HepG2 (cell line): ENCODE data around the gene ANKRD2. TPM values are rescaled to one million over a fixed set of nuclear protein-coding genes. Genes with fewer than 3 reads are reported as not detected.

Source experiments
- ATAC-seq: fragments of 200-7000 bp; cut with Tn5 transposase; 3 replicates; pipeline ENCODE4 v1.9.1; 2020; ENCODE audit warnings: mild to moderate bottlenecking, moderate library complexity
- BruUV-seq: library from RNA; stranded (reverse); fragments of 400-500 nt; replicated peaks from 2 replicates; lab custom pipeline; 2021; lab: Mats Ljungman, UMichigan
- CTCF ChIA-PET: fragments of 300-600 bp; formaldehyde crosslinking; extraction: SDS; loops from one replicate; lab custom pipeline; 2021; ENCODE audit warnings: low total read pairs, inconsistent platforms, low intra/inter-chr PET ratio; lab: Yijun Ruan, JAX
- POLR2A ChIA-PET: fragments of 350-600 bp; sonication (Branson Sonifier 250); formaldehyde crosslinking; loops from one replicate; lab custom pipeline; 2020; ENCODE audit warnings: antibody characterized with exemption, inconsistent platforms; lab: Yijun Ruan, JAX
- DNase-seq: peaks from one replicate; pipeline ENCODE4 v3.0.0-alpha.2; 2015; ENCODE audit warnings: low spot score
- FAIRE-seq: peaks from 3 replicates; lab custom pipeline; 2011; peaks lifted over from hg19 to GRCh38; lab: Jason Lieb, UNC
- H2AFZ ChIP-seq: one replicate; pipeline ENCODE4 v1.6.1; 2011; ENCODE audit warnings: low read length, inconsistent platforms
- H3K27ac ChIP-seq: fragments of 300-600 bp; 3 replicates; pipeline ENCODE4 v1.8.0; 2011; ENCODE audit warnings: mixed run types, mild to moderate bottlenecking, mixed read lengths, low read length, inconsistent platforms; ENCODE audit not compliant: insufficient read depth; ENCODE audit errors: extremely low read length
- H3K27me3 ChIP-seq, 2 experiments: fragments of 200-600 bp in 1 of 2; 2 replicates in 1 of 2; 3 replicates in 1 of 2; pipeline versions ENCODE4 v1.6.0 to v1.8.0; 2011; ENCODE audit warnings: low read length in 2 of 2, mild to moderate bottlenecking in 2 of 2, moderate library complexity in 2 of 2, inconsistent platforms in 1 of 2; ENCODE audit not compliant: insufficient read depth in 2 of 2, control insufficient read depth in 1 of 2
- H3K36me3 ChIP-seq, 2 experiments: fragments of 200-600 bp in 1 of 2; replicated peaks in 1 of 2; 2 replicates in 1 of 2; 3 replicates in 1 of 2; pipeline versions ENCODE4 v1.5.1 to v1.8.0; 2011; ENCODE audit warnings: low read length in 2 of 2, inconsistent platforms in 1 of 2; ENCODE audit not compliant: insufficient read depth in 2 of 2, control insufficient read depth in 1 of 2
- H3K4me1 ChIP-seq: 2 replicates; pipeline ENCODE4 v1.5.1; 2012; ENCODE audit warnings: low read length, inconsistent platforms; ENCODE audit not compliant: insufficient read depth
- H3K4me2 ChIP-seq: 2 replicates; pipeline ENCODE4 v1.6.0; 2011; ENCODE audit warnings: low read depth, low read length, inconsistent platforms
- H3K4me3 ChIP-seq, 3 experiments: fragments of 200-600 bp in 1 of 3; sonication (generic), shearing (Covaris generic) in 1 of 3; replicated peaks in 1 of 3; 2 replicates each; pipeline ENCODE4 v1.5.1; 2011 to 2016; ENCODE audit warnings: low read length in 3 of 3, inconsistent platforms in 2 of 3, low read depth in 2 of 3, mild to moderate bottlenecking in 2 of 3, control low read depth in 1 of 3, mixed read lengths in 1 of 3; ENCODE audit not compliant: insufficient read depth in 1 of 3
- H3K79me2 ChIP-seq: one replicate; pipeline ENCODE4 v1.6.1; 2011; ENCODE audit warnings: low read length, inconsistent platforms; ENCODE audit not compliant: insufficient read depth
- H3K9ac ChIP-seq: 2 replicates; pipeline ENCODE4 v1.6.0; 2011; ENCODE audit warnings: mild to moderate bottlenecking, low read depth, low read length, inconsistent platforms; ENCODE audit not compliant: insufficient read depth
- H3K9me3 ChIP-seq: 2 replicates; pipeline ENCODE4 v1.5.1; 2012; ENCODE audit warnings: mild to moderate bottlenecking, low read length
- H4K20me1 ChIP-seq: 2 replicates; pipeline ENCODE4 v1.6.0; 2011; ENCODE audit warnings: inconsistent platforms, mild to moderate bottlenecking, low read length, moderate library complexity; ENCODE audit not compliant: insufficient read depth
- GABPB1 ChIP-seq: IDR thresholded peaks from 2 replicates; pipeline ENCODE4 v1.6.1; 2016; ENCODE audit warnings: mild to moderate bottlenecking, missing genetic modification reagents, moderate library complexity, missing compliant biosample characterization
- KMT2A ChIP-seq: sonication (generic); formaldehyde crosslinking; IDR thresholded peaks from 2 replicates; pipeline ENCODE4 v1.4.0; 2020; ENCODE audit warnings: missing genetic modification reagents
- PAWR ChIP-seq: sonication (generic); formaldehyde crosslinking; IDR thresholded peaks from 2 replicates; pipeline ENCODE4 v1.4.0; 2020; ENCODE audit warnings: missing genetic modification reagents, mild to moderate bottlenecking, borderline replicate concordance
- PITX1 ChIP-seq: sonication (generic); formaldehyde crosslinking; IDR thresholded peaks from 2 replicates; pipeline ENCODE4 v1.5.1; 2020; ENCODE audit warnings: mild to moderate bottlenecking, missing genetic modification reagents
- SMARCE1 ChIP-seq: fragments of 450-650 bp; IDR thresholded peaks from 2 replicates; pipeline ENCODE4 v1.6.1; 2017; ENCODE audit warnings: borderline replicate concordance
- SNAPC2 ChIP-seq: sonication (generic); formaldehyde crosslinking; IDR thresholded peaks from 2 replicates; pipeline ENCODE4 v1.8.1; 2022; ENCODE audit warnings: mild to moderate bottlenecking, missing genetic modification reagents
- SP4 ChIP-seq: sonication (generic); formaldehyde crosslinking; IDR thresholded peaks from 2 replicates; pipeline ENCODE4 v1.8.1; 2023; ENCODE audit warnings: mild to moderate bottlenecking, missing genetic modification reagents
- ZNF121 ChIP-seq: sonication (generic); formaldehyde crosslinking; IDR thresholded peaks from 2 replicates; pipeline ENCODE4 v1.5.0; 2020; ENCODE audit warnings: mild to moderate bottlenecking, missing genetic modification reagents
- ZNF230 ChIP-seq: sonication (generic); formaldehyde crosslinking; IDR thresholded peaks from 2 replicates; pipeline ENCODE4 v1.4.0; 2020; ENCODE audit warnings: mild to moderate bottlenecking, missing genetic modification reagents
- ZNF737 ChIP-seq: sonication (generic); formaldehyde crosslinking; IDR thresholded peaks from 2 replicates; pipeline ENCODE4 v1.5.0; 2020; ENCODE audit warnings: missing genetic modification reagents, mild to moderate bottlenecking, borderline replicate concordance
- WGBS: methylation state at CpG from one replicate; pipeline ENCODE4 v1.1.6; 2017; ENCODE audit warnings: low lambda C conversion rate; 5-methylcytosine and 5-hydroxymethylcytosine counted together
- in situ Hi-C: cut with HindIII; loops from 2 replicates; pipeline ENCODE4 v1.10.0; 2017; ENCODE audit warnings: low pct_unique_long_range_greater_than_20kb; ENCODE audit not compliant: extremely low pct_ligation_motif_present
- intact Hi-C: fragments of 100-400 bp; cut with micrococcal nuclease; formaldehyde crosslinking; loops from one replicate; pipeline ENCODE4 v1.10.0; 2022; ENCODE audit not compliant: unreplicated experiment
- polyA plus RNA-seq, 8 experiments: library from polyadenylated mRNA; depleted of rRNA in 3 of 8; stranded (reverse) in 7 of 8; unstranded in 1 of 8; fragments of >200 nt; fragmentation: Illumina TruSeq in 4 of 8; extraction: Trizol in 4 of 8; gene quantifications; 2 replicates each; pipeline versions ENCODE4 v1.2.1 to v1.2.3, GENCODE V29; 2011 to 2016; ENCODE audit warnings: low read depth in 4 of 8, missing spikeins in 1 of 8, mixed read lengths in 1 of 8; ENCODE audit not compliant: insufficient read depth in 1 of 8
- total RNA-seq, 5 experiments: library from RNA; depleted of rRNA; stranded (reverse); fragments of >200 nt; fragmentation: Illumina TruSeq; extraction: Trizol; gene quantifications; 2 replicates each; pipeline ENCODE4 v1.2.3, GENCODE V29; 2016; ENCODE audit warnings: low read depth in 1 of 5
- TF ChIP-seq, protein P1 (sequence below): sonication (generic); formaldehyde crosslinking; IDR thresholded peaks from 2 replicates; pipeline ENCODE4 v1.4.0; 2020; ENCODE audit warnings: missing genetic modification reagents
- TF ChIP-seq, protein P2 (sequence below): IDR thresholded peaks from 2 replicates; pipeline ENCODE4 v1.6.1; 2016; ENCODE audit warnings: missing genetic modification reagents, missing compliant biosample characterization
- TF ChIP-seq, protein P3 (sequence below): sonication (generic); formaldehyde crosslinking; IDR thresholded peaks from 2 replicates; pipeline ENCODE4 v1.9.0; 2021; ENCODE audit warnings: missing genetic modification reagents, borderline replicate concordance
- TF ChIP-seq, protein P4 (sequence below), 2 experiments: sonication (generic) in 1 of 2; formaldehyde crosslinking in 1 of 2; IDR thresholded peaks; 2 replicates each; pipeline versions ENCODE4 v1.5.1 to v1.6.1; 2011 to 2020; ENCODE audit warnings: borderline replicate concordance in 1 of 2, low read depth in 1 of 2, low read length in 1 of 2, mild to moderate bottlenecking in 1 of 2, missing genetic modification reagents in 1 of 2, moderate library complexity in 1 of 2

The ANKRD2 gene
- total and polyA plus RNA-seq, 2 of the 13 experiments (the other 11 are each of a cell fraction or from before 2014, with no cell fraction given): not detected

DNA sequence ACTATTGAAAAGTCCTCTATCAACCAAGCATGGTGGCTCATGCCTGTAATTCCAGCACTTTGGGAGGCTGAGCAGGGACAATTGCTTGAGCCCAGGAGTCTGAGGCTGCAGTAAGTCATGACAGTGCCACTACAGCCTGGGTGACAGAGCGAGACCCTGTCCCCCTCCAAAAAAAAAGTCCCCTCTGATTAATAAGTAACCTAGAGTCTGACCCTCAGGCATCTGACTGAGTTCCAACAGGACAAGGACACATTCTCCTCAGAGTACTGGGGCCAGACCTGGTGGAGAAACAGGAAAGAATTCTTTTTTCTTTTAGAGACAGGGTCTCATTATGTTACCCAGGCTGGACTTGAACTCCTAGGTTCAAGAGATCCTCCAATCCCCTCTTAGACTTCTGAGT lies 50.7 kb downstream of the ANKRD2 start (continued):
- TF ChIP-seq, protein P1, sequence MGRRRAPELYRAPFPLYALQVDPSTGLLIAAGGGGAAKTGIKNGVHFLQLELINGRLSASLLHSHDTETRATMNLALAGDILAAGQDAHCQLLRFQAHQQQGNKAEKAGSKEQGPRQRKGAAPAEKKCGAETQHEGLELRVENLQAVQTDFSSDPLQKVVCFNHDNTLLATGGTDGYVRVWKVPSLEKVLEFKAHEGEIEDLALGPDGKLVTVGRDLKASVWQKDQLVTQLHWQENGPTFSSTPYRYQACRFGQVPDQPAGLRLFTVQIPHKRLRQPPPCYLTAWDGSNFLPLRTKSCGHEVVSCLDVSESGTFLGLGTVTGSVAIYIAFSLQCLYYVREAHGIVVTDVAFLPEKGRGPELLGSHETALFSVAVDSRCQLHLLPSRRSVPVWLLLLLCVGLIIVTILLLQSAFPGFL (CRISPR knock-in tag): no peak
- TF ChIP-seq, protein P2, sequence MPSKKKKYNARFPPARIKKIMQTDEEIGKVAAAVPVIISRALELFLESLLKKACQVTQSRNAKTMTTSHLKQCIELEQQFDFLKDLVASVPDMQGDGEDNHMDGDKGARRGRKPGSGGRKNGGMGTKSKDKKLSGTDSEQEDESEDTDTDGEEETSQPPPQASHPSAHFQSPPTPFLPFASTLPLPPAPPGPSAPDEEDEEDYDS (CRISPR knock-in tag): no peak
- no peak for TF ChIP-seq SP4

DNA sequence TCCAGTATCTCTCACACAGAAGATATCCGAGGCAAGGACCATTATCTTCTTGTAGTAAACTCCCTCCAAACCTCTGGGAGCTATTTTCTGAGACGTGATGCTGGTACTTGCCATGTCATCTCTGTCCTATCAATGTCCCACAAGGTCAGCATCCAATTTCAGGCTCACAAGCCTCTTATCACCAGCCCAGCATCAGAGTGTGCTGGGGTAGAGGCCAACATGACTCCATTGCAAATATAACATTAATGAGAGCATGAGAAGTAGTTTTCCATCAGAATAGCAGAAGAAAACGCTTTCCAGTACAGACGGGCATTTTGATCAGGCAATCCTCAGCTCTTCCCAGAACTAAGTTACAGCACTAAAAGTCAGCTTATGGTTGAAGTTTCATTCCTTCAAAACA lies 55.2 kb downstream of the ANKRD2 start:
- Histone ChIP-seq H3K9ac (no peak overlapping the region), H3K36me3 (no peaks in the 10 kb centered on the region), H2AFZ (no peak overlapping the region), H3K9me3 (no peaks in the 10 kb centered on the region), H3K27ac (no peak overlapping the region), H3K4me3 (no peak overlapping the region), H4K20me1 (no peaks in the 10 kb centered on the region), H3K4me2 (no peak overlapping the region), H3K27me3 (no peaks in the 10 kb centered on the region), H3K79me2 (no peaks in the 10 kb centered on the region), H3K4me1 (peaks cover 43% of the 10 kb centered on the region)
- no TSS peak for BruUV-seq
- 32% methylated on average over 4 of the region's 4 CpGs for WGBS
- intact Hi-C loops (no loop called here), in situ Hi-C loops (no loop called here)
- no peak for FAIRE-seq
- ChIA-PET POLR2A (interaction anchor here (1.0 kb wide), 1 partner anchor 59 kb away, joined by 3 read pairs; the partner anchor contains the start of gene AVPI1), CTCF (no interaction called here)
- no peak for ATAC-seq
- no peak for DNase-seq
- TF ChIP-seq SMARCE1: no peak
- TF ChIP-seq PITX1 (CRISPR knock-in tag): no peak
- TF ChIP-seq KMT2A (CRISPR knock-in tag): no peak
- no peak for TF ChIP-seq ZNF230
- no peak for TF ChIP-seq GABPB1 (CRISPR knock-in tag)
- TF ChIP-seq ZNF121 (CRISPR knock-in tag): no peak
- TF ChIP-seq, protein P3, sequence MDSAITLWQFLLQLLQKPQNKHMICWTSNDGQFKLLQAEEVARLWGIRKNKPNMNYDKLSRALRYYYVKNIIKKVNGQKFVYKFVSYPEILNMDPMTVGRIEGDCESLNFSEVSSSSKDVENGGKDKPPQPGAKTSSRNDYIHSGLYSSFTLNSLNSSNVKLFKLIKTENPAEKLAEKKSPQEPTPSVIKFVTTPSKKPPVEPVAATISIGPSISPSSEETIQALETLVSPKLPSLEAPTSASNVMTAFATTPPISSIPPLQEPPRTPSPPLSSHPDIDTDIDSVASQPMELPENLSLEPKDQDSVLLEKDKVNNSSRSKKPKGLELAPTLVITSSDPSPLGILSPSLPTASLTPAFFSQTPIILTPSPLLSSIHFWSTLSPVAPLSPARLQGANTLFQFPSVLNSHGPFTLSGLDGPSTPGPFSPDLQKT (CRISPR knock-in tag): no peak
- TF ChIP-seq ZNF737 (CRISPR knock-in tag): no peak
- TF ChIP-seq, protein P4, sequence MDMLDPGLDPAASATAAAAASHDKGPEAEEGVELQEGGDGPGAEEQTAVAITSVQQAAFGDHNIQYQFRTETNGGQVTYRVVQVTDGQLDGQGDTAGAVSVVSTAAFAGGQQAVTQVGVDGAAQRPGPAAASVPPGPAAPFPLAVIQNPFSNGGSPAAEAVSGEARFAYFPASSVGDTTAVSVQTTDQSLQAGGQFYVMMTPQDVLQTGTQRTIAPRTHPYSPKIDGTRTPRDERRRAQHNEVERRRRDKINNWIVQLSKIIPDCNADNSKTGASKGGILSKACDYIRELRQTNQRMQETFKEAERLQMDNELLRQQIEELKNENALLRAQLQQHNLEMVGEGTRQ (IDR thresholded peaks at IDR 0.05; ENCODE audit: low read depth, low read length): no peak
- TF ChIP-seq, protein P4 (CRISPR knock-in tag; IDR thresholded peaks at IDR 0.05; ENCODE audit: borderline replicate concordance): no peak
- no peak for TF ChIP-seq PAWR (CRISPR knock-in tag)
- no peak for TF ChIP-seq SNAPC2 (CRISPR knock-in tag)
